A673 (cell line): ENCODE data around the gene CTSC.

ENCODE experiments used
- EZH2 ChIP-seq: fragments of 200-600 bp; sonication (generic); IDR thresholded peaks from 2 replicates; pipeline ENCODE4 v1.6.1; 2017; ENCODE audit warnings: borderline replicate concordance, low read depth, mild to moderate bottlenecking, mixed read lengths, antibody characterized with exemption, low read length; ENCODE audit not compliant: poor library complexity, severe bottlenecking
- TF ChIP-seq, protein P1 (sequence below): fragments of 300-800, 200-600 bp; sonication (generic); conservative IDR thresholded peaks from 2 replicates; pipeline ENCODE4 v1.5.1; 2017; ENCODE audit warnings: low read depth, mild to moderate bottlenecking, antibody characterized with exemption, low read length, moderate library complexity, mixed read lengths

- TF ChIP-seq, protein P1, sequence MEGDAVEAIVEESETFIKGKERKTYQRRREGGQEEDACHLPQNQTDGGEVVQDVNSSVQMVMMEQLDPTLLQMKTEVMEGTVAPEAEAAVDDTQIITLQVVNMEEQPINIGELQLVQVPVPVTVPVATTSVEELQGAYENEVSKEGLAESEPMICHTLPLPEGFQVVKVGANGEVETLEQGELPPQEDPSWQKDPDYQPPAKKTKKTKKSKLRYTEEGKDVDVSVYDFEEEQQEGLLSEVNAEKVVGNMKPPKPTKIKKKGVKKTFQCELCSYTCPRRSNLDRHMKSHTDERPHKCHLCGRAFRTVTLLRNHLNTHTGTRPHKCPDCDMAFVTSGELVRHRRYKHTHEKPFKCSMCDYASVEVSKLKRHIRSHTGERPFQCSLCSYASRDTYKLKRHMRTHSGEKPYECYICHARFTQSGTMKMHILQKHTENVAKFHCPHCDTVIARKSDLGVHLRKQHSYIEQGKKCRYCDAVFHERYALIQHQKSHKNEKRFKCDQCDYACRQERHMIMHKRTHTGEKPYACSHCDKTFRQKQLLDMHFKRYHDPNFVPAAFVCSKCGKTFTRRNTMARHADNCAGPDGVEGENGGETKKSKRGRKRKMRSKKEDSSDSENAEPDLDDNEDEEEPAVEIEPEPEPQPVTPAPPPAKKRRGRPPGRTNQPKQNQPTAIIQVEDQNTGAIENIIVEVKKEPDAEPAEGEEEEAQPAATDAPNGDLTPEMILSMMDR, result no peak
- TF ChIP-seq EZH2, result no peak
Observed at GRCh38 chr11:88315015-88315414, 22.5 kb downstream of the CTSC start.
